Retina (tissue), 1 donor: ENCODE data around the gene TRIM47.
A peak's percentile ranks its signal among the peaks of the same experiment; 100 is the strongest.
"Not testable (repeated sequence)": the region's sequence is repeated elsewhere in the genome, so short reads cannot be mapped to it uniquely, and the experiment has no call there.

Experiments
- DNase-seq: peaks from one replicate; pipeline ENCODE4 v3.0.0-alpha.2; 2016

TRIM47 gene

DNA sequence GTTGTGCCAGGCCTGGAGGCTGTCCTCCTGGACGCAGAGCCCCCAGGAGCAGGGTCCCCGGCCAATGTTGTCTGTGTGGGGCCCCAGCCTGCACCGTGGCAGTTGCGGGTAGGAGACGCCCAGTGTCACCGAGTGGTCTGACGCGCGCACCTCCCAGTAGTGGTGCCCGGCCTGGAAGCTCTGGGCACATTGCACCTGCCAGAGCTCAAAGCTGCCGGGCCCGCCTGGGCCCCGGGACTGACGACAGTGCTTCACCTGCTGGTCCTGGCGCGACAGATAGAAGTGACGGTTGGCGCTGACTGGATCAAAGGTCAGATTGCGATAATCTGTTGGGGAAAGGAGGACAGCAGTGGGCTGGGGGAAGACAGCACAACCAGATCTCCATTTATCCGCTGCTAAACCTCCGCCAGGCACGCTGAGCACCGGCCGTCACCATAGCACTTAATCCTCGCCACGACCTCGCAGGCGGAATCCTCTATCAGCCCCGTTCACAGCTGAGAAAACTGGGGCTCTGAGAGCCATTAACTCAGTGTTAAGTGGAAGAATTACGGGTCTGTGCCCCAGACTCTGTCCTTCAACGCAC is 12.7 kb upstream of the TRIM47 start:
- DNase-seq: no peak

DNA sequence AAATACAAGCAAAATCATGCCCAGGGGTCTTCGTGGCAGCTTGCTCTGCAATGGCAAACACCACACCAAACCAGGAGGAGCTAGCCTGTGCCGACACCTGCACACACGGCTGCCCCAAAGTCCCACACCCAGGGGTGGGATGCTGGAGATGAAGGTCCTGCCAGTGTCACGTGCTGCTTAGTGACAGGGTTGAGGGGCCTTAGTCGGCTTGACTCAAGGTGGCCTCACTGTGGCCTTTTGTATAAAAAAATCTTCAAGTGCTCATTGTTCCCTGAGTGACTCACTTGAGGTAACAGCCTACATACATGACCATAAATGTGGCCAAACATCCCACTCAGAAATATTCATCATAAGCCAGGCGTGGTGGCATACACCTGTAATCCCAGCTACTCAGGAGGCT is 11.1 kb upstream of the TRIM47 start:
- no peak for DNase-seq

DNA sequence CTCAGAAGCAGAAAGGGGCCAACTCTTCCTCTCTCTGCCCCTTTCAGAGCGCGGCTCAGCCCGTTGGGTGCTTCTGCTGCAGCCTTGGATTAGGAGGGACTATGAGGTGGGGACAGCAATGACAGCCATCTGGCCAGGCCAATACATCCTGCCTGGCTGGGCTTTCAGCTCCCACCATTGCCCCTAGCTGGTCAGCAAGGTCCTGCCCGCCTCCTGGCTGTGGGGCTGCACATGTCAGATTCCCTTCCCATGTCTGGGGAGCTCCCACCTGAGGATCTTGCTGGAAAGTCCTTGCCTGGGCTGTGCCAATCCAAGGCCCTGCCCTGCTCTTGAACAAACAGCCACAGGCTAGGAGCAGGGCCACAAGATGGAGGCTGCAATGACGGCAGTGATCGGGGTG is 10.1 kb upstream of the TRIM47 start:
- DNase-seq: no peak

DNA sequence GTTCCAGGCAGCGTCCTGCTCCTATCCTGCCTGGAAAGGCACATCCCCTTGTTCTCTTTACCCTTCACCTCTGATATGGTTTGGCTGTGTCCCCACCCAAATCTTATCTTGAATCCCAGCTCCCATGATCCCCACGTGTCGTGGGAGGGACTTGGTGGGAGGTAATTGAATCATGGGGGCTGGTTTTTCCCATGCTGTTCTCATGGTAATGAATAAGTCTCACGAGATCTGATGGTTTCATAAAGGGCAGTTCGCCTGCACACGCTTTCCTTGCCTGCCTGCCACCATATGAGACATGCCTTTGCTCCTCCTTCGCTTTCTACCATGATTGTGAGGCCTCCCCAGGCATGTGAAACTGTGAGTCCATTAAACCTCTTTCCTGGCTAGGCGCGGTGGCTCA is 7.5 kb upstream of the TRIM47 start:
- not testable (repeated sequence) for DNase-seq

DNA sequence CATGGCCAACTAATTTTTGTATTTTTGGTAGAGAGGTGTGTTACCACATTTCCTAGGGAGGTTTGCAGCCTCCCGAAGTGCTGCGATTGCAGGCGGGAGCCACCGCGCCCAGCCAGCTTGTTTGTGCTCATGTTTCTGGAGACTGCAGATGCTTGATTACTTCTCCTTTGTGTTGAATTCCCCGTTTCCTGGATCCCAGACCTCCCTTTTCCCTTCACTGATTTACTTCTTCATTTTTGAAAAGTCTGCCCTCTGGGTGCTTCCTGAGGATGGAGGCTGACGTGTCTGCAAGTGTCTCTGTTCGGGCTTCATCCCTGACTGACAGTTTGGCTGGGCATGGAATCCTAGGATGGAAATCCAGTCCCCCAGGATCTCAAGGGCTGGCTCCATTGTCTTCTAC is 7.0 kb upstream of the TRIM47 start:
- DNase-seq: no peak

DNA sequence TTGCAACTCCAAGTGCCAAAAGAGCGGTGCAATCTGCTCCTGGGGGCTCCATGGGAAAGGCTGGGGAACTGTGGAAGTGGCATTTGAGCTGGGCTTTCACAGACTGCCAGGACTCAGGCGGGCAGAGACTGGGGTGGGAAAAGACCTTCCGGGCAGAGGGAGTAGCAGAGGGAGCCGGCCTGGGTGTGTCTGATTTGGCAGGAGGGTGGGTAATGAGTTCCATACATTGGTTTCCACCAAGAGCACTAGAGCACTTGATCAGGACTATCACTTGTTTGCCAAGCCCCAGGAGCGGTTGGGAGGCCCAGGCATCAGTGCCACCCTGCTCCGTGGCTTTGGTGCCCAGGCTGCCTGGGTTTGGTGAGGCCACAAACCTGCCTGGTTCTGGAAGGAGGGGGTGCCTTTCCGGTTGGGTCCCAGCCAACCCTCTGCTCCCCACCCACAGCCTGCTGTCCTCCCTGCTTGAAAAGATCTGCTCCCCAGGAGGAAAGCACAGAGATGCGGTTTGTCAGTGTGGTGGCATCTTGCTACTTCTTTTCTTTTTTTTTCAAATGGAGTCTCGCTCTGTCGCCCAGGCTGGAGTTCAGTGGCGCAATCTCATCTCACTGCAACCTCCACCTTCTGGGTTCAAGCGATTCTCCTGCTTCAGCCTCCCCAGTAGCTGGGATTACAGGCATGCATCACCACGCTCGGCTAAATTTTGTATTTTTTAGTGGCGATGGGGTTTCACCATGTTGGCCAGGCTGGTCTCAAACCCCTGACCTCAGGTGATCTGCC is 3.5 kb upstream of the TRIM47 start:
- DNase-seq: no peak

DNA sequence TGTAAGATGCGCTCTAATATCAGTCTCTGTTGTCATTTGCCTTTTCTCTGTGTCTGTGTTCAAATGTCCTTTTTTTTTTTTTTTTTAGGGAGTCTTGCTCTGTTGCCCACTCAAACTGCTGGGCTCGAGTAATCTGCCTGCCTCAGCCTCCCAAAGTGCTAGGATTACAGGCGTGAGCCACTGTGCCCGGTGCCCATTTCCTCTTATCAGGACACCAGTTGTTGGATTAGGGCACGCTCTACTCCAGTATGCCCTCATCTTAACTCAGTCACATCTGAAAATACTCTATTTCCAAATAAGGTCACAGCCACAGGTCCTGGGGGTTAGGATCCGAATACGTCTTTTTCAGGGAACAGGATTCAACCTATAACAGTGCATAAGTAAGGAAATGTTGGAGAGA is 1.9 kb upstream of the TRIM47 start:
- no peak for DNase-seq

DNA sequence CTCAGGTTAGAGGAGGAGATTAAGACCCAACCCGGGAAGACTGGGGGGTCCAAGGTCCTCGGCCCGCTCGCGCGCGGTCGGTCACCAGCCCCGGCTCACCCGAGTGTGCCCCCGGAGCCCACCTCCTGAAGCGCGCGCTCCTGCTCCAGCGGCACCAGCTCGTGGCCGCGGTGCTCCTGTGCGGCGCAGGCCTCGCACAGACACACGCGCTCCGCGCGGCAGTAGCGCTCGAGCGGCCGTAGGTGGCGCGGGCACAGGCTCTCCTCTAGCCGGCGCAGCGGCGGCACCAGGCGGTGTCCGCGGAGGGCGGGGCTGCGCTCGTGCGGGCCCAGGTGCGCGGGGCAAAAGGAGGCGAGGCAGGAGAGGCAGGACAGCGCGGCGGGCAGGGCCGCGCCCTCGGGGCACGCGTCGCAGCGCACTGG is 618 bp downstream of the TRIM47 start:
- DNase-seq: peak; percentile 86

DNA sequence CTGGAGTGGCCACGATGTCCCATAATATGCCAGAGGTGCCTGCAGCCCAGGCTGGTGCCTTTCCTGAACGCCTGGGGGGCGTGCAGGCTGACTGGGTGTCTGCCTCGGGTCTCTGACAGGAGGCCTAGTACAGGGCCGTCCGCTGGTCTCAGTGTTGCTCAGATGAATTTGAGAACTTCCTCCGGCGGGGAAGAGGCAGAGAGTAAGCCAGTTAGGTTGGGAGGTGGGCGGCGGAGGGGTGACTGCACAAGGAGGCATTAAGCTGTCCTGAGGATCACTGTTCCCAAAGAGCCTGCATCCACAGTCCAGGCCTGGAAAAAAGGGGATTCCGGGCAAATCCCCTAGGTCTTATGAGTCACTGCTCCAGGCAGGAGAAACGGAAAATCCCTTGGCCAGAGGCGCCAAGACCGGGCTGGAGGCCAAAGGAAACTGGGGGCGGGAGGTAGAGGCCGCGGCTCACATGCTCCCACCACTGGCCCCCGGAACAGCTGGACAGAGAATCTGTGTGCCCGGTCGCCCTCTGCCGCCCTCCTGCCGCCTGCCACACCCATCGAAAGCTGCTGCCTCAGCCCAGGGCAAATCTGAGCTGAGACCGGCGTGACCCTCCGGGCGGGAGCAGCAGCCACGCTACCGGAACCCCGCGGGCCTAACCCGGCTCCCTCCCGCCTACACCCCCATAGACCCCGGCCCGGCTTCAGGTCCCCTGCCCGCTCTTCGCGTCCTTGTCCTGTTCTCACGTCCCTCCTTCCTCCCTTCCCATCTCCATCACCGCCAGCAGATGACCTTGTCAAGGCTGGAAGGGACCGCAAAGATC is 1.2 kb downstream of the TRIM47 start:
- peak; percentile 44 for DNase-seq

DNA sequence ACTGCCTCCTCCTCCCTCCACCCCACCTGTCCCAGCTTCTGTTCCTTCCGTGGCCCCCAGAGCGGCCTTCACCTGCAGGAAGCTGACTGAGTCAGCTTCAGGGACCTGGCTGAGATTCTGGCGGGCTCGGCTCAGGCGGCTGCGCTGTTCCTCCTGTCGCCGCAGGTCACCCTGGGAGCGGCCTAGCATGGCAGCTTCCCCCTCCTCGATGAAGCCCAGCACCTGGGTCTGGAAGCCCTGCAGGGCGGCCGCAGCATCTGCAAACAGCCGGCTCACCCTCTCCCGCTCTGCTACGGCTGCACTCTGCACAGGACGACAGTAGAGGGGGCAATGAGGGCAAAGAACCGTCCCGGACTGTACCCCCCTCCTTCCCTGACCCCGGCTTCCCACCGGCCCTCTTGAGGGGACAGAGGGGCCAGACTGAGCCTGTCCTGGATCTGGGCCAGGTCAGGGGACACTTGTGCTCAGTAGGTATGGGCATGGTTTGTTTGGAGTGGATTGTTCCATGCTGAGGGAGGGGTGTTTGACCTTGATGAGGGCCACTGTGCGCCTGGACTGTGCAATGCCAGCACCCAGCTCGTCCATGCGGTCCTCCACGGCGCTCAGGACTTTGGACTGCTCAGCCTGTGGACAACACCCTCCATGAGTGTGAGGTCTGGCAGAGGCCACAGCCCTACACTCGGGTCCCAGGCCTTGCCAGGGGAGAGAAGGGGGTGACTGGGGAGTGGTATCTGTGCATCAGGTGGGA is 2.0 kb downstream of the TRIM47 start:
- DNase-seq: no peak

DNA sequence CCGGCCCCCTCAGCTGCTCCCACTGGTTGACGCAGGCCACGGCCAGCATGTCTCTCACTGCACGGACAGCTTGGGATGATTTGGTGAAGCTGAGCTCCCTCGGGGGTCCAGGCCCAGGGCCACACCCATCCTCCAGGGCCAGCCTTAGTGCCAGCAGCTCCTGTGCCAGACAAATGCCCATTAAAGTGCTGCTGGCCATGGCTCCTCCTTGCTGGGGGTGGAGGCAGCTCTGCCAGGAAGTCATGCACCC is 2.5 kb downstream of the TRIM47 start:
- DNase-seq: no peak

DNA sequence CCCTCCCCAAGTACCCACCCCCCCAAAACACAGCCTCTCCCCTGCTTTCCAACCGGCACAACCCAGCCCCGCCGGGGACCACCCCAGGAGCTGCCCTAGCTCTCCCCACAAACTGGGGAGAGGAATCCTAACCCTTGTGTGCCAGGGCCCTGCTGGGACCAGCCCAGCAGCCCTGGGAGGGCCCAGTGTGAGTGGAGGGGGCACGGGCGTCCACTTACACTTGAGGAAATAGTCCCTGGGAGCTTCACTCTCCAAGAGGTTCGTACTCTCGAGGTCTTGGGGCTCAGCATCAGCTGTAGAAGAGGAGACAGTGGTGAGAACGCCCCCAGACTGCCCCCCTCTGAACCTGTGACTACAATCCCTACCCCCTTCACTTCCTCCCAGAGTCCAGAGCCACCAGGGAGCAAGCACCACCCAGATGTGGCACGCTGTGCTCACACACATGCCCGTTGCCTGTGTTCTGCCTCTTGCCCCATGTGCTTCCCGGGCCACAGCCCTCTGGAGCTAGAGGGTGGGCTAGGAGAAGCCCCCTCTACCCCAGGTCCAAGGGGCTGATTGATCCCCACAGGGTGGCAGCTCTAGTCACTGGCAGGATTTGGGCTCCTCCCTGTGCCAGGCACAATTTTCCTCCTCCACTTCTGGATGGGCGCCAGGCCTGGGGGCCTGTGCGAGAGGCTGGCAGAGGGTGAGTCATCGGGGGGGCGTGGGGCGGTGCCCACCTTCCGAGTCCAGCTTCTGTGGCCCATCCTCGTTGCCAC is 3.0 kb downstream of the TRIM47 start:
- no peak for DNase-seq

DNA sequence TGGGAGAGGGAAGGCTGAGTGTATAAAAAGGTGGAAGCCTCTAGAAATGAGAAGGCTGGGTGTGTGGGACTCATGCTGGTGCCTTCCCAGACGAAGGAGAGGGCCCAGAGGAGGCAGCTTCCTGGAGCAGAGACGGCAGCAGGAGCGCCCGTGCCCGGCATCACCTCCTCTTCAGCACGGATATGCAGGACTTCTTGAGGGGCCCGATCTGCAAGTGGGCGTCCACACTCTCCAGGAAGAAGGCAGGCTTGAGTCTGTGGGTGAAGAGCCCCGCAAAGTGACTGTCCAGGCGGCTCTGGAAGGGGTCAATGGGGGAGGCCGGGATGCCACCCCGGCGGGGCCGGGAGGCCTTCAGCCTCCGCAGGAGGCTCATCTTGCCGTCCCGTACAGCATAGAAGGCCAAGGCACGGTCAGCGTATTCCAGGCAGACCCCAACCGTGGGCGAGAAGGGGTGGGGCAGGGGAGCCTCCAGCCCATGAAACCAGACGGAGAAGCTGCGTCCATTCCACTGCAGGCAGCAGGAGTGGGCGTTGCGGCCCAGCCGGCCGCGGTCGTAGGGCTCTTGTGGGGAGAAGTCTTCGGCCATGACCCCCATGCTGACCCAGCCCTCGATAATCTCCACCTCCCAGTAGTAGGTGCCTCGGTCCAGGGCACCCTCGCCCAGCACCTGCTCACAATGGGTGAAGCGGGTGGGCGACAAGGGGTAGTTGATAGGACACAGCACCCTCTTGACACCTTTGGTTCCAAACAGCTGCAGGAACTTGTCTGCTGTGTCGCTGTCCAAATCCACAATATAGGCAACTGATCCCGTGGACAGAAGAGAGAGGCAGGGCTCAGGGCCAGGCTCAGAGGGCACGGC is 3.8 kb downstream of the TRIM47 start:
- no peak for DNase-seq

DNA sequence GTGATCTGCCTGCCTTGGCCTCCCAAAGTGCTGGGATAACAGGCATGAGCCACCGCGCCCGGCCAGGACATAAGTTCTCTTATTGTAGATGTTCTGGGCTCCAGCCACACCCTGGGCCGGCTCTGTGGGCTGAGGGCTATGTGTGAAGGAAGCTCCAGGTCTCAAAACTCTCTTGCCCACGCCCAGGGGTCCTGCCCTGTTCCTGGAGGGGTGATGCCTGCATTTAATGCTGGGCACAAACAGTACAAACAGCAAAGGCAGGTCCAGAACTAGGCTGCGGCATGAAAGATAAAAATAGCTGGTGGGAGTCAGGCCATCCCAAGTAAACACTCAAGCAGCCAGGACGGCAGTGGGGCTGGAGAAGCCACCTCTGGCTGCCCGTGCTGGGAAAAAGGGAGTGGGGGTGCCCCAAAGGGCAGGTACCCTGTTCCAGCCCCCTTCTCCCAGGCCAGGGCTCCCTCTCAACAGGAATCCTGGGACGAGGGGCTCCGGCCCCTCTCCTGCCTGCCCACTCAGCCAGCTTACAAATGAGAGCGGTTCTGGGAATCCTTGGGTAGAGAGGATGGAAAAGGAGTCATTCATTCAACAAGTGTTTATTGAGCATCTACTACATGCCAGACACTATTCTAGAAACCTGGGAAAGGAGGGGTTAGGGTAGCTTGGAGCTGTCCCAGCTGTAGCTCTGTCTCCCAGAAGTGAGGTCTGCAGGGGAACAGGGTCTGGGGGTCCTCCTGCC is 4.6 kb downstream of the TRIM47 start:
- no peak for DNase-seq

DNA sequence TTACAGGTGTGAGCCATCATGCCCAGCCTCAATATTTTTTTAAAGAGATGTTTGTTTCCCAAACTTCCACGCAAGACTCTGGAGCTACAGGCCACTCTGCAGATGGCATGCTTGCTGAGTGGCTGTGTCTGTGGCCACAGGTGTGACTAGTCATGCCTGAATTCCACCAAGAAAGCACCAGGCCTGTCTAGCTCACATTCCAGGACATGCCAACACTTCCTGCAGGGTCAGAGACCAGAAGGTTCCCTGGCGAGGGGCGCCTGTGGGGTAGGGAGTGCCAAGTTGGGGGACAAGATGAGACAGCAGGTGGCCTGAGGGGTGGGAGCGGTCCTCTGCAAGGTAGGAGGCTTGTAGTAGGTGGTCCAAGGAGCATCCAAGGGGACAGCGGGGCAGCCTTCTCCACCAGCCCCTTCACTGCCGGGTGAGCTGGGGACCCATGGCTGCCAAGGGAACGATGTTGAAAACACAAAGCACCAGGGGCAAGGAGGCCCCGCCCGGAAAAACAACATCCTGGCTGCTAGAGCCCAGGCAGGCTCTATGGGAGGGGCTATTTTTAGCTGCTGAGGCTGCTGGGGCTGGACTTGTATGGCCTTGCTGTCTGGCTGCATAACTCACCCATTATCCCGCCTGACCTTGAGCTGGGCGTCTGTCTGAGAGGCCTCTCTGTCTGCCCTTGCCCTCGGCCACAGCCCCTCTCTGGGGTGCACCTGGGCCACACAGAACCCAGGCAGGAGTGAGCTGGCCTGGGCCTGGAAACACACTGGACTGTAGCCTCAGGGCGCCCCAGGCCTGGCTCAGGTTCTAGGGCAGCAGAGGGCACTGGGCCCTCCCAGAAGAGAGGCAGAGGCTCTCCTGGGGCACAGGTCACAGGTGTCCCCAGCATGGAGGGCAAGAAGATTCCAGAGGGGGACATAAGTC is 5.7 kb downstream of the TRIM47 start:
- no peak for DNase-seq

DNA sequence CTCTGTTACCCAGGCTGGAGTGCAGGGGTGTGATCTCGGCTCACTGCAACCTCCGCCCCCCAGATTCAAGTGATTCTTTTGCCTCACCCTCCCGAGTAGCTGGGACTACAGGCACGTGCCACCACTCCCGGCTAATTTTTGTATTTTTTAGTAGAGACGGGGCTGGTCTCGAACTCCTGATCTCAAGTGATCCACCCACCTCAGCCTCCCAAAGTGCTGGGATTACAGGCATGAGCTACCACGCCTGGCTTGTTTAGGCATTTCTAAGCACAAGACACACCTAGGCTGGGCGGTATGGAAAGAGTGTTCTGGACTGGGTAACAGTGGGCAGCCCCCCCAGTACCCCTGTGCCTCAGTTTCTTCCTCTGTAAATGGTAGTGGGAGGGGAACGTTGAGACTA is 8.2 kb downstream of the TRIM47 start:
- DNase-seq: not testable (repeated sequence)

DNA sequence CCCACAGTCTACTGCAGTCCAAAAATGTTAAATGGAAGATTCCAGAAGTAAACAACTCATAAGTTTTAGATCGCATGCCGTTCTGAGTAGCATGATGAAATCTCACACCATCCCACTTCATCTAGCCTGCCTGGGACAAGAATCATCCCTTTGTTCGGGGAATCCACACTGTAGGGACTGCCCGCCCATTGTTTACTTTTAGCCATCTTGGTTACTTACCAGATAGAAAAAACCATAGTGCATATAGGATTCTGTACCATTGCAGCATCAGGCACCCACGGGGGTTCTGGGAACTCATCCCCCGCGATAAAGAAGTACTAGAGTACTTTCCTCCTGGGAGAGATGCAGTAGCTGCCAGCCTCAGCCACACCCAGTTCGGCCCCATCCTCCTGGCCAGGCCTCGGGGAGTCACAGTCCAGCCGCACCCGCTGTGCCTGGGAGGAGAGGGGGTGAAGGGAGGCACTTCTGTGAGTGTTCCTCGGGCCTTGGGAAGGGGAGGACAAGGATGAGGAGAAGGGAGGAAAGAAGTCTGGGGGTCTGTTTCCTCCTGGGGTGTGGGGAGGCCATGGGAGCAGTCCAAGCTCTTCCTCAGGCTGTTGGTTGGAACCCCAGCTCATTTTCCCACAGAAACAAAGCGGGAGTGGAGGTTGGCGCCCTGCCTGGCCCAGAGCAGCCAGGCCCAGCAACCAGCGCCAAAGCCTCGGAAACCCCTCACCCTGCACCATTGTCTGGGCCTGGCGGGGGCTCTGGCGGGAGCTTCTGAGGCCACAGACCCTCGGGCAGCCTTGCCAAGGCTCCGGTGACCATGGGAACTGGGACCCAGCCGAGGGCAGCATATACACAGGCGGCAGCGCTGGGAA is 8.9 kb downstream of the TRIM47 start:
- DNase-seq: no peak

DNA sequence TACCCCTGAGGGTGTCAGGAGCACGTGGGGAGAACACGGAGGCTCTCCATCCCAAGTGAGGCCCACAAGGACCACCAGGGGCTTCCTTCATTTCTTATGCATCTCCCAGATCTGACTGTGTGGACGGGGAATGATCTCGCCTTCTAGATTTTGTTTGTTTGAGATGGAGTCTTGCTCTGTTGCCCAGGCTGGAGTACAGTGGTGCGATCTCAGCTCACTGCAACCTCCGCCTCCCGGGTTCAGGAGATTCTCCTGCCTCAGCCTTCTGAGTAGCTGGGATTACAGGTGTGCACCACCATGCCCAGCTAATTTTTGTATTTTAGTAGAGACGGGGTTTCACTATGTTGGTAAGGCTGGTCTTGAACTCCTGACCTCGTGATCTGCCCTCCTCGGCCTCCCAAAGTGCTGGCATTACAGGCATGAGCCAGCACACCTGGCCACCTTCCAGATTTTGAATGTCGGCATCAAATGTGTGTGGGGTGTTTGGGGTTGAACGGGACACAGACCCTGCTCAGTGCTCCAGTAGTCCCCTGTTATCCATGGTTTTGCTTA is 9.6 kb downstream of the TRIM47 start:
- not testable (repeated sequence) for DNase-seq
